ENCODE measurements around the gene AQP1.

DNA sequence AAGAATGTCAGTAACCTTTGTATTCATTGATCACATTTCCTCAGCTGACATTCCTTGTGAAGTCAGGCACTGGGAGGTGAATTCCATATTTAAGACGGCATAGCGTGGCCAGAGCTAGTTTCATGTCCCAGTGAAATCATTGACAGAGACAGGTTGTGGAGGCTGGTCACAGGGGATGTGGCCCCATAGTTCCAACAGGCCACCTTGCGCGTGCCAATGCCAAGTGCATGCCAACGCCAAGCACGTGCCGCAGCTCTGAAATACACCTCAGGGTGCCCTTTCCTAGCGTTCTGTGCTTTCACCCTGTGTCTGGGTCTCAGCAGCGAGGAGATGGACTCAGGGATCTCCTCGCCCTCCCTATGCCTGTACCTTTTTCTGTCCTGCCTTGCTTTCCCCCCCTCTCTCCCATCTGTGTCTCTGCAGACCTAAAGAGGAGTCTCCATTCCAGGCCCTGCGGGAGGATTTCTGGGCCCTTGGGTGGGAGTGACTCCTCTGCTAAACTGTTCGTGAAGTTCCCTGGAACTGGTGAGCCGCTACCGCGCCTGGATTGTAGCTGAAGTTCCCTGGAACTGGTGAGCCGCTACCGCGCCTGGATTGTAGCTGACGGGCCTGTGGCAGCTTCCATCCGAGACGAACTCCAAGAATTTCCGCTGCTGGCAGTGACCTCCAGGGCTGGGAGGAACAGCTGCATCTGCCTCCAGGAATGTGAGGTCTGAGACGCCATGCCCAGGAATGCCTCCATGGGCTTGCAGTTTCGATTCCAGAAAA lies 19.7 kb downstream of the AQP1 start:
- TF ChIP-seq, protein P1, sequence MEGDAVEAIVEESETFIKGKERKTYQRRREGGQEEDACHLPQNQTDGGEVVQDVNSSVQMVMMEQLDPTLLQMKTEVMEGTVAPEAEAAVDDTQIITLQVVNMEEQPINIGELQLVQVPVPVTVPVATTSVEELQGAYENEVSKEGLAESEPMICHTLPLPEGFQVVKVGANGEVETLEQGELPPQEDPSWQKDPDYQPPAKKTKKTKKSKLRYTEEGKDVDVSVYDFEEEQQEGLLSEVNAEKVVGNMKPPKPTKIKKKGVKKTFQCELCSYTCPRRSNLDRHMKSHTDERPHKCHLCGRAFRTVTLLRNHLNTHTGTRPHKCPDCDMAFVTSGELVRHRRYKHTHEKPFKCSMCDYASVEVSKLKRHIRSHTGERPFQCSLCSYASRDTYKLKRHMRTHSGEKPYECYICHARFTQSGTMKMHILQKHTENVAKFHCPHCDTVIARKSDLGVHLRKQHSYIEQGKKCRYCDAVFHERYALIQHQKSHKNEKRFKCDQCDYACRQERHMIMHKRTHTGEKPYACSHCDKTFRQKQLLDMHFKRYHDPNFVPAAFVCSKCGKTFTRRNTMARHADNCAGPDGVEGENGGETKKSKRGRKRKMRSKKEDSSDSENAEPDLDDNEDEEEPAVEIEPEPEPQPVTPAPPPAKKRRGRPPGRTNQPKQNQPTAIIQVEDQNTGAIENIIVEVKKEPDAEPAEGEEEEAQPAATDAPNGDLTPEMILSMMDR (conservative IDR thresholded peaks at IDR 0.05; ENCODE audit: low read depth, low read length): no peak
- no peak for TF ChIP-seq EZH2phosphoT487 (IDR thresholded peaks at IDR 0.05; ENCODE audit: borderline replicate concordance, low read length)
- TF ChIP-seq EZH2 (IDR thresholded peaks at IDR 0.05; ENCODE audit: low read length, unreplicated experiment): no peak

All from PC-3 (cell line).